ENCODE measurements around the gene PPARGC1A.

PPARGC1A gene

GRCh38 chr4:23838131-23838530 is 51.7 kb downstream of the PPARGC1A start:
- DNase-seq (ENCODE audit: low spot score), result no peak

DNA sequence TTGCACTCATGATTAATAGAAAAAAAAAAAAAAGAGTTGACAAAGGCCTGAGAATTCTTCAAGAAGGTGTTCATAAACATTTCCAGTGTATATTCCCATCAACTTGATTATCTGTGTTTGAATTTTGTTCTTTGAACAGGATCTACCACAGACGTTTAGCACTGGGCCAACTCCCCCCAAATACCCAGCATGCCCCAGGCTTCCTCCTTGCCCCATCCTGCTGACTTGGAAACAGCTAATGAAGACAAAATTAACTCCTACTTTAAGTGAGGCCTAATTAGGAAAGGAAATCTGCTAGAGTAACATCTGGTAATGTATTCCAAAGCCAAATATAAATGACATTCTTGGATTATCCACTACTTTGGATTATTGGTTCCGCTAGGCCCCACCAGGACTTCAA is 52.5 kb downstream of the PPARGC1A start:
- DNase-seq (ENCODE audit: low spot score), result no peak

DNA sequence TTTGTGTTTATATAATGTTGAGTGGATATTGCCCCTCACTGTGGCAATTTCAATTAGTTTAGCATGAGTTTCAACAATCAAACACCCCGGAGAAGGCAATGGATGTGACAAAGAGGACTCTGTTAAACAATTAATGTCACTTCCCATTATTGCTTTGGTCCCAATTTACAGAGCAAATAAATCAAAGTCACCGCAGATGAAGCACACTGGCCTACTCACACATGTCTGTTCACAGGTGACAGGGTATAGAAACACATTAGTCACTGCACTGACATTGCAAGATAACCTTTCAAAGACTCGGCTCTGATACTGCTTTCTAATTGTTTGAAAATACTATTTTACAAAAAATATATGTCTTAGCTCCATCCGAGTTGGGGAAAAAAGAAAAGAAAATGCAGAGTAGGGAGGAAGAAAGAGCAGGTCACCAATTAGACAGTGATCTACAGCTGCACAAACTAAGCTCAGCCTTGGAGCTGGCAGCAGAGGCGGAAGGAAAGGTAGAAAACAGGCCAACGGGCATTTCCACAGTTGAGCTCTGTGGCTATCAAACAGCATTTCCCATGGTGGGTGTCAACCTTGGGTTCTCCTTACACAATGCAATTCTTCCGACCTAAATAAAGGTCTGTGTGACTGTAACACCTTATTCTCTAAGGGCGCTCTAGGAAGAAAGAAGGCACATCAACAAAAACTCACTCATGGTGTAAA is 53.9 kb downstream of the PPARGC1A start:
- no peak for DNase-seq (ENCODE audit: low spot score)

- no peak for DNase-seq (ENCODE audit: low spot score)
Observed at GRCh38 chr4:23828779-23829178, 61.1 kb downstream of the PPARGC1A start.

DNA sequence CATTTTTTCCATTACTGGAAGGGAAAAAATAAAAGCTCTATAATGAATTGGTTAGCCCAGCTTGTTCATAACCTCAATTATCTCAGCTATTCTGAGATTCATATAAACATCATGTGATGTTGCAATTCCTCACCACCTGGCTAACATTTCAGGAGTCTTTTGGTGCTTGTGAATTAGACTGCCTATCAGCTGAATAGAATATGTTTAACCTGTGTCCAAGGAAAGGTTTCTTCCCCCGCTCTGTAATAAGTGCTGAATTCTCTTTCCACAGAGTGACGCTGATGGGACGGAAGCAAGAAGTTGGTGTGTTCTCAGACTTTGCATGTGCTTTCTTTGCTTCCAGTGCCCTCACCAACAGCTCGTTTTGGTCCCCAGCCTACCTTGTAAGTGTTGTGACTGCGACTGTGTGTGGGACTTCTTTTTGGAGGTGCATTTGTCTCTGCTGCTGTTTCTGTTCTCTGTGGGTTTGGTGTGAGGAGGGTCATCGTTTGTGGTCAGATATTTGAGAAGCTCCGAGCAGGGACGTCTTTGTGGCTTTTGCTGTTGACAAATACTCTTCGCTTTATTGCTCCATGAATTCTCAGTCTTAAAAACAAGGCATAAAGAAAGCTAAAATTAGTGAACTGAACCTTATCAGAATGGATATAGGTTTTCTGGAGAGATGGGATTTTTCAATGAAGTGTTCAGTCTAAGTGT is 61.7 kb downstream of the PPARGC1A start:
- DNase-seq (ENCODE audit: low spot score), result no peak

GRCh38 chr4:23822181-23822580 is 67.7 kb downstream of the PPARGC1A start:
- DNase-seq (ENCODE audit: low spot score), result no peak

- DNase-seq (ENCODE audit: low spot score), result no peak
Observed at GRCh38 chr4:23819041-23819511, 70.8 kb downstream of the PPARGC1A start.

GRCh38 chr4:23818097-23818885 is 71.6 kb downstream of the PPARGC1A start:
- DNase-seq (ENCODE audit: low spot score), result no peak

DNA sequence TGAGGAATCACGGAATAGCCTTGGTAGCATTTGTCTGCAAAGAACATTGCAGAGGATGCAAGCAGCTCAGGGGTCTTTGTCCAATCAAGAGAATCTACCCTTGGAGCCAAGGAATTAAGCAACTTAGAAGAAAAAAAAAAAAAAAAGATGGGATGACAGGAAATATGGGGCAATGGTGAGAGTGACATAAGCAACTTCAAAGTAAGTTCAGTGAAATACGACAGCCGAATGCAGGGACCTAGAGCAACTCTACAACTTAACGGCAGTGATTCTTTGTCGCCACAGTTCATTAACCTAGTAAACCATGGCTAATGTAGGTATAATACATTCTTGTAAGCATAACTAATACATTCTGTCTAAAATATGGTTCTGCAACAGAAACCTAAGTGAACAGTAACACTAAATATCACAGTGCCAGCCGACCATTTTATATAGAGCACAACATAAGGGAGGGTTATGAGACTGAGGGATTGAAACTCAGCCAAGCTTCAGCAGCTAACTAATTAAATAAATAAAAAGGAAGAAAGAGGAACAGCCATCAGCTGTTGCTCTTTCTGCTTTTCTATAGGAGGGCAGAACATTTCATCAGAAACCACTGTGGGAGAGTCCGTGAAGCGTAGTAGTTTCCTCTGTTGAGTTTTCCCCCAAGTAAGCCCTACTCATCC is 74.7 kb downstream of the PPARGC1A start:
- no peak for DNase-seq (ENCODE audit: low spot score)

DNA sequence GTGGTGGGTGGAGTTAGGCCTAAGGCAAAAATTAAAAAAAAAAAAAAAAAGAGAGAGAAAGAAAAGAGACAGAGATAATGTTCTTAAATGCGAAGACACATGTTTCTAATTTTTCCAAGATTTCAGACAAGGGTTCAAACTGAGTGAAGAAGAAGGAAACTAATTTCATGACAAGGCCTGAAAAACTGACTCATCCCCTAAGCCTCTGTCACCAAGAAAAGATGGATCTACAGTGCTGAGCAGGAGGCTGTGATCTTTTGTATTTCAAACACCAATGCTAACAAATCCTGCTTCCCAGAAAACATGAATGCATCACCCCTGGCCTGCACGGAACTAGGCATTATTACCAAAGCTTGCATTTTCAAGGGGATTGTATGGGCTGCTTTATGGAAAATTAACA is 75.3 kb downstream of the PPARGC1A start:
- no peak for DNase-seq (ENCODE audit: low spot score)

DNA sequence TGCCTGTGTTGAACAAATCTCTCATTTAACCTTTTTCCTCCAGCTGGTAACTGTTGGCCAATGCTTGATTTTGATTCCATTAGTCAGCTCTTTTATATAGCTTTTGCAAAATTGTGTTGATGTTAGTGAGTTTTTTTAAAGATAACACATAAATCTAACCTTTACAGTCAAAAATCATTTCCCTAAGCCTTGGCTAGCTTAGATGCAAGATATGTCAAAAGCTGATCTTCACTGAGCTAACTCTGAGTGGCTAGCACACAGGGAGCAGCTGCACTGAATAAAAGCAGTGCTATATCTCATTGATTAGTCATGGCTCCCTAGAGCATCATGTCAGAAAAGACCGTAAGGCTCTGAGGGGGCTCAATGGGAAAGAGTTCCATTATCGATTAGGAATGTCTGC is 78.7 kb downstream of the PPARGC1A start:
- no peak for DNase-seq (ENCODE audit: low spot score)

DNA sequence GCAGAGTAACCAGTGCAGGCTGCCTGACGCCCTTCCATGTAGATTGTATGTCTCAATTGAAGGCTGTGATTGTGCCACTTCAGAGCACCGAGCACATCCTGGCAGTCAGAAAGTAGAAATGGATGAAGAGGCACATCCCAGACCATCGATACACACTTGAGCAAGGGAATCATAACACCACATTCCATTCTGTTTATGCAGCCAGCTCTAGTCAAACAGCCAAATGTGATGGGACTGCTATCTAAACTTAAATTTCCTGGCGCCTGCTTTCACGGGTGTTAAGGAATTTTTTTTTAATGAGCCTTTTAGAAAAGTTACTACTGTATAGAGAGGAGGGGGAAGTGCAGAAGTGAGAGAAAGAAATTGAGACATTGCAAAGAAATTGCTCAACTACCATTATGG is 84.4 kb downstream of the PPARGC1A start:
- DNase-seq (ENCODE audit: low spot score), result no peak

GRCh38 chr4:23789762-23790161 is 100.1 kb downstream of the PPARGC1A start:
- DNase-seq (ENCODE audit: low spot score), result no peak

- DNase-seq (ENCODE audit: low spot score), result no peak
Observed at GRCh38 chr4:23788460-23788859, 101.4 kb downstream of the PPARGC1A start.

DNA sequence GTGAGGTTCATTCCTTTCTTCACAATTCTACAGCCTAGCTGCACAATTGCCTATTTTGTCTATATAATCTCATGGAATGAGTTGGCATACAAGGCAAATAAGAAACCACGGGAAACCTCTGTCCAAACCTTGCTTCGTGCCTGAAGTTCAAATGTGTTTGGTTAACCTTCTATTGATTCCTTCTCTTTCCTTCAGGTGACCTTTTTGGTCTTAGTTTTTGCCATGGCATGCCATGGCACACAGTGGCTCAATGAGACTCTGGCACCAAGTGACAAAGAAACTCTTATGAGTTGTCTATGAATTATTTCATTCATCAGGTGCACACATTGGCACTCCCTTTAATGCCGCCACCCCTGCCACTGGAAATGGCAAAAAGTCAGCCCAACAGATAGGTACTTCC is 101.8 kb downstream of the PPARGC1A start:
- no peak for DNase-seq (ENCODE audit: low spot score)

DNA sequence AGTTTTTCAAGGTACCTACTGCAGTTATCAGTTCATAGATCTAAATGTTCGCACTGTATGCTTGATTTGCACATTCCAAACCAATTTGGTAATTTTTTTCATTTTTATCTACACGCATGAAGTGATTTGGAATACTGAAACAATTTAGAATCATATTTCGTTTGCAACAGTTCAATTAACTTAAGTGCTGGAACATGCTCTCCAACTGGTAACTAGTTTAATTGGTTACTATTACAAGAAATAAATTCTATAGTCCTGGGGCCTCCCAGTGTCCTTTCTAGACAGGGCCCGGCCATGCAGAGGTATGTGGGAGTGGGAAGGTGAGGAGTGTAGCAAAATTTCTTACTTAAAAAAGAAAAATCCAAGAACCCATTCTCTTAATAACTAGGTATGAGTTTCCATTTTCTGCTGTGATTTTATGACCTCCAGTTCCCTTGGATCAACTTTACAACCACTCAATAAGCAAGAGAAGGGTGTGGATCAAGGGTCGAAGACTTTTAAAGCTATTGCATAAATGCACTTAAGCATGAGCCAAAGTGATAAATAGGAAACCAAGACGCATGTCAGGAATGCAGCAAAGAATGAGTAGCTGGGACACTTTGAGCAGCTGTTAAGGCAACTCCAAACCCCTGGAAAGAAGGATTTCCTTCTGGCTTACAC is 106.9 kb downstream of the PPARGC1A start:
- no peak for DNase-seq (ENCODE audit: low spot score)

GRCh38 chr4:23779839-23780238 is 110.0 kb downstream of the PPARGC1A start:
- no peak for DNase-seq (ENCODE audit: low spot score)

GRCh38 chr4:23779422-23779821 is 110.4 kb downstream of the PPARGC1A start:
- no peak for DNase-seq (ENCODE audit: low spot score)

DNA sequence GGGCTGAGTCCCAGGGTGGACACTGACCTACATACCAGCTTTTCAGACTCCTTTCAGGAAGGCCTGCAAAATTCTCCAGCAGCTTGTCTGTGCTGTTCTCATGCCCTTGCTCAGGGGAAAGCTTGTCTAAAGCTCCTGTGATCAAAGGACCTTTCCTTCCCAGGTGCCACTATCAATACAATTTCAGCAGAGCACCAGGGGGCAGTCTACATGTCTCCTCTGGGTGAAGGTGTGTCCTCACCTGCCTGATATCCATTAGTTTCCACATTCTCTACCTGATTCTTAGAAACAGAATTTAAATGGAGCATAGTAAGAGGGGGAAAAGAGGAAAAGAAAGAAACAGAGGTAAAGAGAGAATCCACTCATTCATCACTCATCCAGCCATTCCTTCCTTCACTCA is 114.2 kb downstream of the PPARGC1A start:
- DNase-seq (ENCODE audit: low spot score), result peak; percentile 9

GRCh38 chr4:23774909-23775308 is 114.9 kb downstream of the PPARGC1A start:
- DNase-seq (ENCODE audit: low spot score), result no peak

DNA sequence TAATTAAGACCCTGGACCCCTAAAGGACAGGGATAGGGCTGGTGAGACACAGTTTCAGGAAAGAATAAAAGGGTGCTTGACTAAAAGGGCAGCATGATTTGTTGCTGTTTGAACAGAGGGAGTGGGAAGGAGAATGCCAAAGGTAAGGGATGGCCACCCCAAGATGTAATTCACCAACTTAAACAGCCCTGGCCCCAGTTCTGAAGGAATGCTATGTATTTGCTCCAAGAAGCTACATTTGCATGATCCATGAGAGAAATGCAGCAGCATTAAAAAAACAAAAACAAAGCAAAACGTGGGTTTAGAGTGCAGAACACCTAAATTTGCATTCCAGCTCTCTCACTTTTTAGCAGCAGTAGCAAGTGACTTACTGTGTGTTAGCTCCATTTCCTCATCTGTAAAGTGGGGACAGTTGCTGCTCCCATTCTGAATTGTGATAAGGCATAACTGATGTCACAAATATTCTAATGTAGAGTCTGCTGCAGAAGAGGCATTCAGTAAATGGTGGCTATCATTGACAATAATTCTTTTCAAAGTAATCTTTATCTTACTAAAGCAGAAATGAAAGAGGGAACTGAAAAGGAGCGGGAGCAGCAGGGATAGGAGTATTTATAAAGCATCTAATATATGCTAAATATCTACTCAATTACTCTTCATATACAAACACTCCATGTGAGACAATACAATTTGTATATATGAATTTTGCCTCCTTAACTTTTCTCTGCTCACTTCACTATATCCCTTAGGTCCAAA is 115.8 kb downstream of the PPARGC1A start:
- DNase-seq (ENCODE audit: low spot score), result no peak
